T-helper 17 cell (primary cell): ENCODE results near the gene RGMB. TPM values are rescaled to one million over a fixed set of nuclear protein-coding genes. Genes with fewer than 3 reads are reported as not detected.
A peak's percentile ranks its signal among the peaks of the same experiment; 100 is the strongest.

Experiments used
- ATAC-seq: fragments of 150-1000 bp; cut with Tn5 transposase; 2 replicates; pipeline ENCODE4 v1.10.0; 2021; ENCODE audit warnings: mild to moderate bottlenecking, moderate library complexity
- DNase-seq, 3 donors: peaks; one replicate each; pipeline versions ENCODE4 v3.0.0 to v3.0.0-alpha.2; 2020 to 2021
- H3K9me3 ChIP-seq: one replicate; pipeline ENCODE4 v1.7.0; 2013; ENCODE audit warnings: low read length, mild to moderate bottlenecking; ENCODE audit not compliant: control insufficient read depth, poor library complexity, severe bottlenecking
- H3K27ac Mint-ChIP-seq: one replicate; pipeline ENCODE4 v1.8.0; 2022; ENCODE audit warnings: mild to moderate bottlenecking, moderate library complexity, mixed read lengths
- H3K27me3 Mint-ChIP-seq: one replicate; pipeline ENCODE4 v1.8.0; 2022; ENCODE audit warnings: mixed read lengths
- H3K36me3 Mint-ChIP-seq: one replicate; pipeline ENCODE4 v1.8.0; 2022; ENCODE audit warnings: low read depth, mixed read lengths
- H3K4me1 Mint-ChIP-seq: one replicate; pipeline ENCODE4 v1.8.0; 2022; ENCODE audit warnings: mild to moderate bottlenecking, mixed read lengths
- H3K4me3 Mint-ChIP-seq: one replicate; pipeline ENCODE4 v1.8.0; 2022; ENCODE audit warnings: mild to moderate bottlenecking, moderate library complexity, mixed read lengths
- total RNA-seq, 4 donors: library from RNA in 2 of 4; stranded (reverse) in 2 of 4; gene quantifications; one replicate each; pipeline ENCODE4 v1.2.3 and lab custom pipeline; 2022 to 2026

Gene RGMB
- total RNA-seq, 2 donors from 2014 or later = 13.7 to 15.0 TPM

DNA sequence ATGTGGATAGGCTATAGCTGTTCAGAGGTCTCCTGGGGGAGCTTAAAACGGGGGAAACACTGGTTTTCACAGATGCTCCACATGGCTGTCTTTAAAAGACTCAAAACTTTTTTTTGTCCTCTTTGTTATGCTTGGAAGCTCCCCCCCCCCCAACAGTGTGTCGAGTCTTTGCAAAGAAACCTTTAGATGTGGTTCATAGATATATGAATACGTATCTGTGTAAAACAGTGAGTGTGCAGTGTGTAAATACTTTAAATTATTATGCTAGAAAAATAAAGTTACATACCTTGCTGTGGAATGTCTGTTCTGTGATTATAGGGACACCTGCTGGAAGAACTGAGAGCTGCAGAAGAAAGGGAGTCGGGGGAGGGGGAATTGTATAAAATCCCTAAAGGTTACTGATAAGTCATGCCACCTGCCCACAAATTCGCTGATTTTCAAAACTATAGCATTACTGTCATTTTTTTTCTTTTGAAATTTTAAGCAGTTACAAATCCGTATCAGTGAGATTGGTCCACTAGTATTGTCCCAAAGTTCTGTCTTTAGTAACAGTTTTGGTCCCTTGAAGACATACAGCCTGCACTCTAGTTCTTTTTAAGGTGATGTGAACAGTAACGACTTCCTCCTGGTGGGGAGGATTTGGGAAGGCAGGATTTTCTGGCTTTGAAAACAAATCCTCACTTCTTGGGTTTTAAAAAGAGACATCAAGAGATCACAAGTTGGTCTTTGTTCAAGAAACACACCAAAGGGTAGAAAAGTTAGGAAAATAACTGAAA is 22.9 kb downstream of the RGMB start:
- H3K4me3 Mint-ChIP-seq = no peak overlapping the region
- ATAC-seq (peak; percentile 72), DNase-seq (peak in 1 of 3 donors; percentile 44)
- peaks cover 4% of the 10 kb centered on the region for H3K36me3 Mint-ChIP-seq
- H3K27ac Mint-ChIP-seq = no peak overlapping the region
- no peaks in the 10 kb centered on the region for H3K9me3 ChIP-seq
- no peaks in the 10 kb centered on the region for H3K27me3 Mint-ChIP-seq
- H3K4me1 Mint-ChIP-seq = peaks cover 11% of the 10 kb centered on the region

DNA sequence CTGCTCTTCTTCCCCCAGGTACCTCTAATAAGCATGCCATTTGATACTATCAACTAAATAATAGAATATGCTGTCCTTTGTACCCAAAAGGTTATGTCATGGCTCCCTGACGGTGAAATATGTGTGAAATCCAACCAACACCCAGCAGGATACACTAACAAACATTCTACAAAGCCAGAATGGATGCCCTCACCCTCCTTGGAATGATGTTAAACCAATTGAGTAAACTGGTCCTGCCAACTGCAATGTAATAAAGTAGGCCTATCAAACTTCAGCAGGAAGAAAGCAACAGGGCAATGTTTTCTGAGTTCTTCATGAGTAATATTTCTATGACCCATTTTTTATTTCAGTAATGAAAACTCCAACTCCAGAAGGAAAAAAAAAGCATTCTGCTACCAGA is 24.9 kb downstream of the RGMB start:
- peaks cover 13% of the 10 kb centered on the region for H3K4me1 Mint-ChIP-seq
- H3K27ac Mint-ChIP-seq = no peak overlapping the region
- no peaks in the 10 kb centered on the region for H3K9me3 ChIP-seq
- H3K27me3 Mint-ChIP-seq = no peaks in the 10 kb centered on the region
- no peak for ATAC-seq
- H3K36me3 Mint-ChIP-seq = peaks cover 12% of the 10 kb centered on the region
- no peak for DNase-seq
- H3K4me3 Mint-ChIP-seq = no peak overlapping the region

- Mint-ChIP-seq H3K4me3 (no peak overlapping the region), H3K27ac (peak overlapping the region; percentile 6), H3K27me3 (no peaks in the 10 kb centered on the region), H3K4me1 (peaks cover 13% of the 10 kb centered on the region), H3K36me3 (peaks cover 12% of the 10 kb centered on the region)
- no peak for DNase-seq
- no peaks in the 10 kb centered on the region for H3K9me3 ChIP-seq
- ATAC-seq = no peak
These were observed 25.4 kb downstream of the RGMB start for GRCh38 chr5:98798847-98799246.

DNA sequence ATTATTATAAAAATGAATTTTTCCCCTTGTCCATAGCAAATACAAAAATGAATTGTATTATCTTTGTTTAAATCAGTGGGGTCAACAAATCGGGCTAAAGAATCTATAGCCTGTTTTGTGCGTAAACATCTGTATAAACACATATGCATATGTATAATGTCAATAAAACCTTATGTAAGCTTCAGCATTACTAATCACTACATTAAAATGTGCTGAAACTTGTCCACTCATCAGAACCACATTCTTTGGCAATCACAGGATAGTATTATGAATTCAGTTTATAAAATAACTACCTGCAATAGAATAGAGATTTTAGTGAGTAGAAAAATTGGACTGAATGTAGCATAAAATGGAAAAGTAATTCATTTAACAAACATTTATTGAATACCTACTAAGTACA is 30.6 kb downstream of the RGMB start:
- Mint-ChIP-seq H3K4me3 (no peak overlapping the region), H3K27ac (no peak overlapping the region), H3K27me3 (no peaks in the 10 kb centered on the region), H3K4me1 (peaks cover 5% of the 10 kb centered on the region), H3K36me3 (peaks cover 12% of the 10 kb centered on the region)
- H3K9me3 ChIP-seq = peaks cover 4% of the 10 kb centered on the region
- ATAC-seq = no peak
- no peak for DNase-seq

DNA sequence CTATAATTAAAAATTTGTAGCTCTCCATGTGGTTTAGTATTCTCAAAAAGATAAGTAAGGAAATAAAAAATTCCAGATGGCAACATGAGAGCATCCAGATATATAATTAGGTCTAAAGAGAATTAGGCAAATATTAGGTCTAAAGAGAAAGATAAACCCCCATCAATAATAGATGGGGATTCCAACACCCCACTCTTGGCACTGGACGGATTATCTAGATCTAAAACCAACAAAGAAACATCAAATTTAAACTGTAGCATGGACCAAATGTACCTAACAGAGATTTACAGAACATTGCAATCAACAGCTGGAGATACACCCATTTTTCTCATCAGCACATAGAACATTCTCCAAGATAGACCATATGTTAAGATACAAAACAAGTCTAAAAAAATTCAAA is 31.6 kb downstream of the RGMB start:
- no peaks in the 10 kb centered on the region for H3K27me3 Mint-ChIP-seq
- no peak overlapping the region for H3K4me3 Mint-ChIP-seq
- no peak for ATAC-seq
- peaks cover 12% of the 10 kb centered on the region for H3K36me3 Mint-ChIP-seq
- no peak overlapping the region for H3K27ac Mint-ChIP-seq
- H3K9me3 ChIP-seq = peaks cover 4% of the 10 kb centered on the region
- no peak for DNase-seq
- peaks cover 5% of the 10 kb centered on the region for H3K4me1 Mint-ChIP-seq

DNA sequence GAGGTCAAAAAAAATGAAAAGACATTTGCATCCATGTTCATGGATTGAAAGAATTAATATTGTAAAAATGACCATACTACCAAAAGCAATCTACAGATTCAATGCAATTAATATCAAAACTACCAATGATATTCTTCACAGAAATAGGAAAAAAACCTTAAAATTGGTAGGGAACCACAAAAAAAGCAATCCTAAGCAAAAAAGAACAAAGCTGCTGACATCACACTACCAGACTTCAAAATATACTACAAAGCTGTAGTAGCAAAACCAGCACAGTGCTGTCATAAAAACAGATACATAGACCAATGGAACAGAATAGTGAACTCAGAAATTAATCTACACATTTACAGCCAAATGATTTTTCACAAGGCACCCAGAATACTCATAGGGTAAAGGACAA is 34.3 kb downstream of the RGMB start:
- no peak overlapping the region for H3K27ac Mint-ChIP-seq
- H3K4me1 Mint-ChIP-seq = no peaks in the 10 kb centered on the region
- ATAC-seq = no peak
- no peaks in the 10 kb centered on the region for H3K27me3 Mint-ChIP-seq
- H3K36me3 Mint-ChIP-seq = peaks cover 7% of the 10 kb centered on the region
- H3K9me3 ChIP-seq = peaks cover 4% of the 10 kb centered on the region
- no peak for DNase-seq
- H3K4me3 Mint-ChIP-seq = no peak overlapping the region

- Mint-ChIP-seq H3K27me3 (no peaks in the 10 kb centered on the region), H3K4me3 (no peak overlapping the region), H3K36me3 (peaks cover 5% of the 10 kb centered on the region), H3K27ac (no peak overlapping the region), H3K4me1 (peaks cover 3% of the 10 kb centered on the region)
- no peak for DNase-seq
- ATAC-seq = no peak
- peaks cover 4% of the 10 kb centered on the region for H3K9me3 ChIP-seq
These were observed 36.7 kb downstream of the RGMB start for GRCh38 chr5:98810206-98810605.

DNA sequence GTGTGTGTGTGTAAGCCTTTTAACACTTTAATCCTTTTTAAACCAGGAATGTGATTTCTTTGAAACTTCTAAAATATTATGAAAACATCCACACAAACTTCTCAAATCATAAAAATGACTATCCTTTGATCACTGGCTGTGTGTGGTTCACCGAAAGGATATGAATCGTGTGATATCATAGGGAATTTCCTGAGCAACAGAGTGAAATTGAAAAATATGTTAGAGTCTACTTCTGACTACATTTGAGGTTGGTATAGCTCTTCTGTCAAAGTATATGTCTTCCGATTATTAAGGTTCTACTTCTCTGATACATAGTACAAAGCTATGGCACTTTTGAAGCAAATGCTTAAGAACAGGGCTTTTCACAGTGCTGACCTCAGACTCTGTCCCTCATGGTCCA is 40.3 kb downstream of the RGMB start:
- Mint-ChIP-seq H3K27me3 (no peaks in the 10 kb centered on the region), H3K36me3 (peaks cover 5% of the 10 kb centered on the region), H3K4me1 (peaks cover 3% of the 10 kb centered on the region), H3K27ac (no peak overlapping the region), H3K4me3 (no peak overlapping the region)
- ATAC-seq = peak; percentile 32
- H3K9me3 ChIP-seq = no peaks in the 10 kb centered on the region
- no peak for DNase-seq

- Mint-ChIP-seq H3K27ac (no peak overlapping the region), H3K4me1 (peaks cover 3% of the 10 kb centered on the region), H3K36me3 (peaks cover 3% of the 10 kb centered on the region), H3K4me3 (peak overlapping the region; percentile 2), H3K27me3 (no peaks in the 10 kb centered on the region)
- no peak for ATAC-seq
- no peak for DNase-seq
- H3K9me3 ChIP-seq = no peaks in the 10 kb centered on the region
These were observed 43.2 kb downstream of the RGMB start for GRCh38 chr5:98816582-98817222.

GRCh38 chr5:98825582-98826375 is 52.3 kb downstream of the RGMB start:
- DNase-seq (no peak), ATAC-seq (no peak)
- H3K9me3 ChIP-seq = no peaks in the 10 kb centered on the region
- Mint-ChIP-seq H3K36me3 (no peaks in the 10 kb centered on the region), H3K27me3 (no peaks in the 10 kb centered on the region), H3K27ac (peak overlapping the region; percentile 61), H3K4me3 (no peak overlapping the region), H3K4me1 (no peaks in the 10 kb centered on the region)

DNA sequence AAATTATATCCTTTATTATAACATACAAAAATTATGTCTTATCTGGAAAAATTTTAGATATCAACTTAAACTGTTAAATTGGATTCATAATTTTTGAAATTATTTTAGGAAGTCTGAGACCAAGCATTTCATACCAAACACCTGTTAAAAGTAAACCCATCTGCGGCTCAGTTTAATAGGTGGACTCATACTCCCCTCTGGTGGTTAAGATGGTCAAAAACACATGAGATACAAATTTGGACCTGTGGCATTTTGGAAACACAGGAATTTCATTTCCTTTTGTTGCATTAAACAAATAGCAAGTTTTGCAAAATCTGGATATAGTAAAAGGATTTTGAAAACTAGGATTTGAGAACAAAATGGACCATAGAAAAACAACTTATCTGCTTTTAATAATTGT is 53.7 kb downstream of the RGMB start:
- Mint-ChIP-seq H3K4me3 (no peak overlapping the region), H3K27ac (no peak overlapping the region), H3K36me3 (no peaks in the 10 kb centered on the region), H3K4me1 (no peaks in the 10 kb centered on the region), H3K27me3 (no peaks in the 10 kb centered on the region)
- no peaks in the 10 kb centered on the region for H3K9me3 ChIP-seq
- ATAC-seq (no peak), DNase-seq (no peak)

DNA sequence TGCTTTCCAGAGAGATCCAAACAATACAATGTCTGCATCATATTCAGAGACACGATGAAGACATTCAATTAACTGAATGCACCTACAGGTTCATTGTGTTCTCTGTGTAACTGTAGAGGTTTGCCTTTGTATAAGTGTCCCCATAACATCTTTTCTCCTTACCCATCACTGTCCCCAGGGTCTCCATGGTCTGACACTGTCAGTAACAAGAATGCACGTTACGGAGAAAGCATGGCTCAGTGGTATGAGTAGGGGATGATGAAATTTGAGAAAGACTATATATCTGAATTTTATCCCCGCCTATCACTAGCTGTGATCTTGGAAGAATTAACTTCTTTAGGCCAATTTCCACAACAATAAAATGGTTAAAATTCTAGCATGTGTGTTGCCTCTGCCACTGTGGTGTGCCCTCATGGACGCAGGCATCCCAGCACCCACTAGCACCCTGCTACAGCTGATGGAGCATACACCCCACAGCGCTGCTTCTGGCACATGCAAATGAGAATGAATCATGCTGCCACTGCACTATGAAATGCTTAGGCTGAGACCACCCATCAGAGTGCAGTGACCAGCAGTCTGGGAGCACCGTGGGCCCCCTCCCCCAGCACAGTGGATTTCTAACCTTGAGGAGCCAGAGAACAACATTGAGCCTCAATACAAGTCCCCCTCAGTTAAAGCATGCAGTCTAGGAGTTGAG is 54.3 kb downstream of the RGMB start:
- no peak overlapping the region for H3K4me3 Mint-ChIP-seq
- no peak for DNase-seq
- H3K27me3 Mint-ChIP-seq = no peaks in the 10 kb centered on the region
- H3K27ac Mint-ChIP-seq = no peak overlapping the region
- no peak for ATAC-seq
- H3K9me3 ChIP-seq = no peaks in the 10 kb centered on the region
- no peaks in the 10 kb centered on the region for H3K4me1 Mint-ChIP-seq
- no peaks in the 10 kb centered on the region for H3K36me3 Mint-ChIP-seq

DNA sequence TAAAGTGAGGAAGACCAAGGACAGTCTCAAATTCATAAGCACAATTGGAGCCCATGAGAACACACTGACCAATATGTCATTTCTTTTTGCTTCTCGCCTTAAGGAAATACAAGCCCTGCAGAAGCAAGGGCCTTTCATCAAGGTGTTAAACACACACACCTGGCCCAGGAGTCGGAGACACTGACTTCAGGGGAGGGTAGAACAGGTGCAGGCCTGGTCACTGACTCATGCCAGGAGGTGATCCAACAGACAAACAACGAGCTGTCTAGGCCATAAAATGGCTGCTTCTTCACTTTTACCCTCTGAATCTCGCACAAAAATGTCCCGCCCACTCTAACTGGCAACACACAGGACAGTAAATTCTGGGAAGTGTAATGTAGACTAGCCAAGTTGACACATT is 62.7 kb downstream of the RGMB start:
- Mint-ChIP-seq H3K36me3 (peaks cover 3% of the 10 kb centered on the region), H3K4me3 (no peak overlapping the region), H3K27me3 (no peaks in the 10 kb centered on the region), H3K27ac (no peak overlapping the region), H3K4me1 (peaks cover 4% of the 10 kb centered on the region)
- no peak for DNase-seq
- H3K9me3 ChIP-seq = no peaks in the 10 kb centered on the region
- ATAC-seq = no peak
